GM15510 (cell line): ENCODE data around the gene LRRC70.

Experiments
- POLR2A ChIP-seq: IDR thresholded peaks from 3 replicates; pipeline ENCODE4 v1.6.1; 2011; ENCODE audit warnings: borderline replicate concordance; ENCODE audit not compliant: insufficient read length; ENCODE audit errors: extremely low read depth

Gene LRRC70

GRCh38 chr5:62568143-62568542 is 10.5 kb upstream of the LRRC70 start:
- no peak for TF ChIP-seq POLR2A

- TF ChIP-seq POLR2A: no peak
Observed at GRCh38 chr5:62568800-62569432, 9.7 kb upstream of the LRRC70 start.

GRCh38 chr5:62569470-62569869 is 9.1 kb upstream of the LRRC70 start:
- no peak for TF ChIP-seq POLR2A

DNA sequence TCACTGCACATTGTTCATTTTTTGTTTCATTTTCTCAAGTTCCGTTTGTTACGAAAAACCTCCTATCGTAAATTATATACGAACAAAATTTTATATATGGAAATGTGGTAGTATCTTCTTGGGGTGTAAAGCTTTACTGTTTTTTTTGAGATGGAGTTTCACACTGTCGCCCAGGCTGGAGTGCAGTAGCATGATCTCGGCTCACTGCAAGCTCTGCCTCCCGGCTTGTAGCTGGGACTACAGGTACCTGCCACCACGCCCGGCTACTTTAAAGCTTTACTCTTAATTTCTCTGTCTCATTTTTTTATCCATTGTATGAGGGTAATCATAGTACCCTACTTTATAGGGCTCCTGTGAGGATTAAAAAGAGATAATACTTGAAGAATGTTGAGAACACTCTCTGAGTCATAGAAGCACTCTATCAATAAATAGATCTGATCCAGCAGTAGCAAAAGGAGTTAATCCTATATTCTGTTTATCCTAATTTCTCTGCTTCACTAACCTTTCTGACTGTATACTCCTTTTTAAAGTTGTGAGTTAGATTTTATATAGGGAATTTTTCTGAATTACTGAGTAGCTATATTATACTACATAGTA is 5.6 kb upstream of the LRRC70 start:
- no peak for TF ChIP-seq POLR2A

DNA sequence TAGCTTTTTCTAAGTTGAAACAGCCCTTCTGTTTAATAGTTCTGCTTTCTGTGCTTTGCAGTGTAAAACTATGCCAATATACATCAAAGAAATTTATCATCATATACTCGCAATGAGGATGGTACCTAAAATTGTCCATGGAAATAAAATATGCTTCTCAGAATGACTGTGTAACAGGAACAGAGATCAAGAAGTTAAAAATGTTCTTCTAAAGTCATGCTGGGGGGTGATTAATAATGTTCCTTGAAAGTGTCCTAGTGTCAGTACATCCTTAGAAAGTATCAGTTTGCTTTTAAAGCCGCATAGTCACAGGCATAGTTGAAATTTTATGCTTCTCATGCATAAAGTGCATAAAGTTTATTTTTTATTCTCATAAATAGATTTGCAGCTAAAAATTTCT is 4.0 kb upstream of the LRRC70 start:
- no peak for TF ChIP-seq POLR2A

DNA sequence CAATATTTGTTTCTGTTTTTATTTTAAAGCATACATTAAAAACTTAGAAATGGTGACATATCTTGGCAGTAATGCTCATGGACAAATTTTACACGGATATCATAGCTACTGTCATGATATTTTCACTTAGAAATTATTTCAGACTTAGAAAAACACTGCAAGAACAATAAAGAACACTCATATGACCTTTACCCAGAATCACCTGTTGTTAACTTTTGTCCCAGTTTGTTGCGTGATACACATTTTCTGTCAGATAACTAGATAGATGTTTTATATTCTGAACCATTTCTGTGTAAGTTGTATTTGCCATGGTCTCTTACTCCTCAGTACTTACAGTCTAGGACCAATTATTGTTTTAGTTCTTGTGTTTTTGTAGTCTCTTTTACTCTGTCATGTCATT is 3.6 kb upstream of the LRRC70 start:
- TF ChIP-seq POLR2A: no peak

GRCh38 chr5:62575489-62575888 is 3.1 kb upstream of the LRRC70 start:
- no peak for TF ChIP-seq POLR2A

DNA sequence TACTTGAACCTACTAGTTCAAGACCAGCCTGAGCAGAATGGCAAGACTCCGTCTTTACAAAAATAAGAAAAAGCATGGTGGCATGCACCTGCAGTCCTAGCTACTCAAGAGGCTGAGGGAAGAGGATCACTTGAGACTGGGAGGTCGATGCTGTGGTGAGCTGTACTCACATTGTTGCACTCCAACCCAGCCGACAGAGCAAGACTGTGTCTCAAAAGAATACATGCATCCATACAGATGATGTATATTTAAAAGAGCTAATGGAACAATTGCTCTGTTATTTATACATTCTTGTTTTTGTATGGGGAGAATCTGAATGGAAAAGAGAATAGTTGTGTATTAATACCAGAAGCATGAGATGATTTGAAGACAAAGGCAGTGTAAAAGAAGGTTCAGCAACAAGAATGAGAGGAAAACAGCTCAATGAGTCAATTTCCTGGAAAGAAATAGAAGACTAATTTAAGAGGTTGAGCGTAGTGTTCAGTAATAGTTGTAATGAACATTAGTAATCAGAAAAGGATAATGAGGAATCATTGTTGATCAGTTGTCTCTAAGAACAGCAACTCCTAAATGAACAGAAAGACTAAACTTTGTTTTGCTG is 1.9 kb upstream of the LRRC70 start:
- no peak for TF ChIP-seq POLR2A

DNA sequence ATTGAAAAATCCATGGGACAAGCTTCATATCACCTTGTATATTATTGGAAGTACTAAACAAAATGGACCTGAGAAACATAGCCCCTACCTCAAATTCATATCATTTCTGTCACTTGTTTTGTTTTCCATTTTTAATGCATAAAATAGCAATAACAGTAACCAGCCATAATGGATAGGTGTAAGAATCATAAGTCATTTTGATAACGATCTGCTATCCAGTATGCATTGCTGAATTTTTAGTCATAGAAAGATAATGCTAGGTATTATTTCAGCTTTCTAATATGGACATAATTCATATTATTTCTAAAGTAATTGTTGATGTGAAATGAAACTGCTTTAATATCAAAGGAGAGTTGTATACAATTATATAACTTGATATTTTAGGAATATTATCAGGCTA is 1.1 kb upstream of the LRRC70 start:
- TF ChIP-seq POLR2A: no peak

GRCh38 chr5:62579761-62580160 is 1.1 kb downstream of the LRRC70 start:
- no peak for TF ChIP-seq POLR2A

DNA sequence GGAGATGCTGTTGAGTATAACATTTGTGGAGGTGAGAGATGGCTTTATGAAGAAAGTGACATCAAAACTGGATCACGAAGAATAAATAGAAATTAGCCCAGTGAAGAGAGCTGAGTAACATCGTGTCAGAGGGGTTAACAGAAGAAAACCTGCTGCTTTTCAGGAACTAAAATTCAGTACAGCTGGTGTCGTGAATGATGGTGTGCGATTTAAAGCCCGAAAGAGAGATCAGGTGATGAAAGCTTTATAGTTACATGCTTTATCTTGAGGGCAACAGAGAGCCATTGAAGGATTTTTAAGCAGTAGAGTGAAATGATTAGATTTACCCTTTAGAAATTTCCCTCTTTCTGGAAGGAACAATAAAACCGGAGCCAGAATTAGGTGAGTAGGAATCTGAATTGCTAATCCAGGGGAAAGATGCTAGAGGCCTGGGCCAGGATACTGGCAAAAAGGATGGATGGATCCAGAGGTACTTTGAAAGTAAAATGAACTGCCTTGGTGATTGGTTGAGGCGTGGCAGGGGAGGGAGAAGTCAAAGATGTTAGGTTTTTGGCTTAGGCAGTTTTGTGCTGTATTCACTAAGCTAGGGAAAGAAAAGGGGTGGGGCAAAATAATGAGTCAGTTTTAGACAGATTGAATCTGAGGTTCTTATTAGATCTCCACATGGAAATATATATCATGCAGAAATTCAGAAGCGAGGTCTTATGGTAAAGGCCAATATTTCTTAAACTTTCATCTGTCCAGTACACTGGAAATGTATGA is 3.4 kb downstream of the LRRC70 start:
- TF ChIP-seq POLR2A: no peak

DNA sequence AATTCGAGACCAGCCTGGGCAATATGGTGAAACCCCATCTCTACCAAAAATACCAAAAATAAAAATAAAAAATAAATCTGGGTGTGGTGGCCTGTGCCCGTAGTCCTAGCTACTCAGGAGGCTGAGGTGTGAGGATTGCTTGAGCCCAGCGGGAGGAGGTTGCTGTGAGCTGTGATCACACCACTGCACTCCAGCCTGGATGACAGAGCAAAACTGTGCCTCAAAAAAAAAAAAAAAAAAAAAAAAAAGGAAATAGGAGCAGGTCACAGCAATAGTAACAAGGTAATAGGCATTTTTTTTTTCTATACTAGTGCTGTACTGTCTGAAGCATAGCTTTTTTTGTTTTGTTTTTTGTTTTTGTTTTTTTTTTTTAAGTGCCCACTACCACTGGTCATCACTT is 5.8 kb downstream of the LRRC70 start:
- no peak for TF ChIP-seq POLR2A

- no peak for TF ChIP-seq POLR2A
Observed at GRCh38 chr5:62585306-62585705, 6.7 kb downstream of the LRRC70 start.

GRCh38 chr5:62585751-62586150 is 7.1 kb downstream of the LRRC70 start:
- TF ChIP-seq POLR2A: no peak

DNA sequence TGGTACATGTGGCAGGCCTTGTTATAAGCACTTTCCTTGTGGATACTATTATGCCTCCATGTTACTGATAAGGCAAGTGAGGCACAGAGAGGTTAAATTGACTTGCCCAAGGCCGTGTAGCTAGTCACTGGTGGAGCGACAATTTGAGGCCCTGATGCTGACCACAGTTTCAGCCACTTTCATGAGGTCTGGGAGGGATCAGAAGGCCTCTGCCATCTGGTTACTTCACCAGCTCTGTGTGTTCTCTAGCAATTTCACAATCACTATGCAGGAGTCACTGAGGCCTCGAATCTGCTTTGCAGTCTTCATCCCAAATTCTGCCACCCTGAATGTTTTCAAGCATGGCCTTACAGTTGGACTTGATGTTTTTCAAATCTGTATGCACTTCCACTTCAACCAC is 9.1 kb downstream of the LRRC70 start:
- no peak for TF ChIP-seq POLR2A

DNA sequence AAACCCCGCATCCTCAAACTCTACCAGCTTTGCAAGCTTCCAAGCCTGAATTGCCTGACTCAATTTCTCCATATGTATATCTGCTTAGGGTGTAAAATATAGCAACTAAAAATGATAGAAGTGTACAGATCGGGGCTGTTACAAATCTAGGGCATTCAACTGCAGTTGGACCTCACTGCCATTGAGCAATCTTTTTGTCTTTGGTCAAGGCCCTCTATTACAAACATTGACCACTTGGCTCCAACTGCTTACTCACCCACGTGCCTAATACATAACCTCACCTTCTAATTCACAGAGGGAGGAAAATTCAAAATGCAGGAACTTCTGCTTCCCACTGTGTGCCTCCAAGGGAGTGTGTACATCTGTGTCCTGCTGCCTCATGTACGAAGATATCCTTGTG is 10.0 kb downstream of the LRRC70 start:
- no peak for TF ChIP-seq POLR2A

GRCh38 chr5:62589504-62589903 is 10.9 kb downstream of the LRRC70 start:
- no peak for TF ChIP-seq POLR2A

- no peak for TF ChIP-seq POLR2A
Observed at GRCh38 chr5:62590387-62590786, 11.8 kb downstream of the LRRC70 start.
